NOMO-1 (cell line): ENCODE data around the gene TUBA1B.

Experiments
- DNase-seq, 2 experiments: peaks; one replicate each; lab custom pipeline; 2025; ENCODE audit not compliant: unreplicated experiment in 2 of 2; lab: John Stamatoyannopoulos, UW

TUBA1B gene

DNA sequence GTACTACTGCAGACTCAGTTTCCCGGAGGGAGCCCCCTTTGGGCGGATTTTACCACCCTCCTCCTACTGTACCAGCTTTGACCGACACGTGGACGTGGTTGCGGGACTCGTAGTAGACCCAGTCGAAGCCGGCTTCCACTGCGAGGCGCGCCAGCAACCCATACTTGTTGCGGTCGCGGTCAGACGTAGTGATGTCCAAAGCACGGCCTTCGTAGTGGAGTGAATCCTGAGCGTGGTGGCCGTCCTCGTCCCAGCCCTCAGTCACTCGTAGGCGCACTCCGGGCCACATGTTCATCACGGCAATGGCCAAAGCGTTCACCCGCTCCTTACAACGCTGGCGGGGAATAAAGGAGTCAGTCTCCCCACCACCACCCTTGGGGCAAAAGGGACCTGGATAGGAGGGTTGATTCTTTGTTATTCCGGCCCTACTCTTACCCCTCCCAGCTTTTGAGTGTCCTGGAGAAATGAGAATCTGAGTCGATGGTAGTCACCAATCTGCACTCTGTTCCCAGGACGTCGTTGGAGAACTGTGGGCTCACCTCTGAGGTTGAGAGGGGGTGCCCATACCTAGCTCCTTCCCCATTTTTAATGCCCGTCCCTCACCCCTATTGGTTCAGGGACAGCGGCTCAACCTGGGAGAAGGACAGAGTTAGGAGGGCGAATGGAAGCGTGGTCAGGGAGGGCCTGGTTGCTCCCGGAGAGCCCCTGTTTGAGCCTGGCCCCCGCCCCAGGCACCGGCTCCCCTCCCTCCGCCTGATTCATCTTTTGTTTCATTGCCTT, 39.9 kb downstream of the TUBA1B start:
- no peak for DNase-seq

- DNase-seq: peak; percentile 17 to 24
These were observed 41.1 kb downstream of the TUBA1B start for GRCh38 chr12:49089821-49090773.

GRCh38 chr12:49088932-49089330, 42.3 kb downstream of the TUBA1B start:
- DNase-seq: no peak

DNA sequence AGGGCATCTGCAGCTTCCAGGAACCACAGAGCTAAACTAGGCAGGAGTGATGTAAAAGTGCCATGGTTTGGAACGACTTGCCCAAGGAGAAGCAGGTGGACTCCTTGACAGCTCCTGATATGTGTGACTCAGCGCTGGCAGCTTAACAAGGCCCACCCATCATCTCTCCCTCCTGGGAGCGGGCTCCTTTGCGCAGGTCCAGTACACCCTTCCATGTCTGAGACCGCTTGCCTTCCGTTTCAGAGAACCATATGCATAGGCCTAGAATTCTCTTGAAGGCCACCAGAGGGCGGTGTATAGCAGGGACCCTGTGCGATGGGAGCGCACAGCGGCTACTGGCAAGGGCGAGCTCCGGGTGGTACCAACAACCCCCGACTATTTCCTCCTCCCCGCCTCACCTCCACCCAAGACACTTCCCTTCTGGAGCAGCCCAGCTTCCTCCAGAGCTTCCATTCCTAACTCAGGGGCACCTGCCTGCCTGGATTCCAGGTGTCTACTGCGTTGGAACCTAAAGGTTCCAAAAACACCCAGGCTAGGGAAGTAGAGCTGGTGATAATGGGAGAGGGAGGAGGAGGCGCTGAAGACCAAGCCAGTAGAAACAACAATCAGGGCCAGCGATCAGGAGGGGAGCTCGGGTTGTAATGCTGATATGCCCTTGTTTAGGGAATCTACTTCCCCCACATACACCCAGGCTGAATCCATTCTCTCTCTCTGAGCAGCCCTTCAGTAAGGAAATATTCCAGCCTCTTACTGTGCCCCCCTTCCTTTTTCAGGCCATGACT, 42.9 kb downstream of the TUBA1B start:
- DNase-seq: peak; percentile 78 to 83

DNA sequence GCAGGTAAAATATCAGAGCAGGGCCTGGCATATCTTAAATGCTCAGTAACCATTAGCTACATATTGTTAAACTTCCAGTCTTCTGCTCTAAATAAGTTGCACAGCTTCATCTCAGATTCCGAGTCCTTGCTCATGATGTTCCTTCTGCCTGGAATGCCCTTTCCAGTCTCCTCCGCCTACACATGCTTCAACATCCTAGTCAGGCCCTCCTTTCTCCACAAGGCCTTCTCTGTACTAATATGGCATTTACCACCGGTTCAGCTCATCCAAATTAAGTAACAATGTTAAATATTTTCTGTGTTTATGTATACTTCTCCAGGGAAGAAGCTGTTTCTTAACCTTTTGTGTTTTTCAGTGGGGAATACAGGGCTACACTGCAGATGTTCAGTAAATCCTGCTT, 45.1 kb downstream of the TUBA1B start:
- no peak for DNase-seq

- no peak for DNase-seq
These were observed 46.8 kb downstream of the TUBA1B start for GRCh38 chr12:49084438-49084837.

DNA sequence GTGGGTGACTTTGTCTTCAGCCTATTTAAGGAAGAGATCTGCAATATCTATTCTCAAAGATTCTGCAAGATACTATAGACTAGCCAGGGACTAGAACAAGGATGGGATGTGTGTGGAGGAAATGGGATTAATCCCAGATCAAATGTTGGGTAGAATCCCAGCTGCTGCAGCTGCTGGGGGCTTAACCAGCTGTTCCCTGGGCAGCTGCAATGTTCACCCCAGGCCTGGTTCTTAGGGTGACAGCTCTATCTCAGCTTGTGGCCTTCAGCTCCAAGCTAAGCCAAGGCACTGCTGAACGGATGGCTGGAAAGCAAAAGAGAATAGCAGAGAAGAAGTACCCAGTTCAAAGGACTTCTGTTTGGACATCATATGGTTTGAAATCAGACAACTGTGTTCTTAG, 51.4 kb downstream of the TUBA1B start:
- DNase-seq: no peak
